Measurements from ENCODE around the gene PPP1R3A.

The PPP1R3A gene

DNA sequence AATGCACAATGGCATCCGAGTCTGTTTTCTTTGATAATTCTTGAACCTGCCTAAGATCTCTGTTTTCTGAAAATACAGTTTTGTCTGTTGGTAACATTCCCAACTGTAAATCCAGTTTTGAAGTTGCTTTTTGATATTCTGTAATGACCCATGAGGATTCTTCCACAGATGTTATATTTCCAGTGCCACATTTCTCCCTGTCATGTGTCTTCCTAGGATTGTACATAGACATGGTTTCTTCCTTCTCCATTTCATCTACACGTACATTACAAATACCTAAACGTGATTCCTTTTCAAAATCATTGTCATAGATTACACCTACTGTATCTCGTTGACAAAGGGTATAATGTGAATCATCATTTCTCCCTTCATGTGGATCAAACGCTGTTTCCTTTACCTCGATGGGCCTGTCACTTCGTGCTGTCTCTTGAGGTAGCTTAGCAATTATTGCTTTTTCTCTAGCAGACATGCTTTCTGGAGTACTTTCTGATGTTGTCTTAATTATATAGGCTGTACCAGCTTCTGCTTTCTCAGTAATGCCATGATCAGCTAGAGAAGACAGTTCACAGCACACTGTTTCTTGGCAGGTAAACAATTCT is 40.3 kb downstream of the PPP1R3A start:
- no peak for DNase-seq (ENCODE audit: low read depth)

DNA sequence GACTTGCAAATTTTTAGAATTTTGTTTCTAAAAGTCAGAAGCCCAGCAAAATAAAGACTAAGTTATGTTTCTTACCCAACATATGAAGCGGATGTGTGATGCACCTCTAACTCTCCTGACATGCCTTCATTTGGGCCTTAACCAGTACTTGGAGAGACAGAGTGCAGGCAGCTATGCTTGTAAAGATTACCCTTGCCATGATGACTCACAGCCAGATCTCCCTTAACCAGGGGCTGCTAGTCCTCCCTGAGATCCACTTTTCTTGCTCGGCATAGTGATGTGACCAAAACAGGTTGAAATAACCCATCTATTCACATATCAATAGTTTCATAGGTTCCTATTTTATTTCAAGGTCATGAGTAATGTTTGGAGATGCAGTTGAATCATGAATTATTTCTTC is 43.6 kb downstream of the PPP1R3A start:
- no peak for DNase-seq (ENCODE audit: low read depth)

DNA sequence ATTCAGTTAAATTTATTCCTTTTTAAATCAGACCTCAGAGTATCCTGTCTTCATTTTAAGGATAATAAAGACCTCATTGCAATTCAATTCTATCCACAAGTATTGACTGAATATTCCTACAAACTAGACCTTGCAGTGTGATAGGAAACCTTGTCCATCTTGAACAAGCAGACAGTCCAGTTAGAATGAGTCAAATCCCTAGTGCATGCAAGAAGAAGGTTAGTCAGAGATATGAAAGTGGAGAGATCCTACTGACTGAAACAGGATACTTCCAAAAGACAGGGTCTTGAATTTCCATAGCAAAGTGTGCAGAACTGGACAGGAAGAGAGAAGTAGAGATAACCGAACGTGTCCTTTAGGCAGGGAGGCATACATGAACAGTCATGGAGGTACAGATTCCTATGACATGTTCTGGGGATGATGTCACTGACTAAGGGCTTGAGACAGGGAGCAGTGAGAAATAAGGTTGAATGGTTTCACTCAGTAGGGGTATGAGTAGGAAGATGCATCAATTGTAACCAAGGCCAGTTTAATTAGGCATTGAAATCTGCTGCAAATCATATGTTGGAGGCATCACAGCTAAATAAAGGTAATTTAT is 45.2 kb downstream of the PPP1R3A start:
- DNase-seq (ENCODE audit: low read depth): no peak

DNA sequence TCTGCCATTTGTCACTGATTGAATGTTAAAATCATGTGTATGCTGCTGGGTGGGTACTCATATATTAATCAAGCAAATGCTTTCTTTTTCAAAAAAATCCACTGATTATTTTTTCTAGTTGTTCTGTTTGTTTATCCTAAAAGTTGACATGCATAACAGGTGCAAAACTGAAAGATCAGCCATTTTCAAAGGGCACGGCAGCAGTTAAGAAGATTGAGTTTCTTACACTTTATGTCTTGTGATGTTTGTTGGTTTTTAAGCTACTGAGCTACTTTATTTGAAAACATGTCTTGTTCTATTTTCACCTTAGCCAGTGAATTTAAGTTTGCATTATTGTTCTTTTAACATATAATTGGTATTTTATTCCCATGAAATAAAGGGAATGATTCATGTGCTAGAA is 45.8 kb downstream of the PPP1R3A start:
- DNase-seq (ENCODE audit: low read depth): no peak

DNA sequence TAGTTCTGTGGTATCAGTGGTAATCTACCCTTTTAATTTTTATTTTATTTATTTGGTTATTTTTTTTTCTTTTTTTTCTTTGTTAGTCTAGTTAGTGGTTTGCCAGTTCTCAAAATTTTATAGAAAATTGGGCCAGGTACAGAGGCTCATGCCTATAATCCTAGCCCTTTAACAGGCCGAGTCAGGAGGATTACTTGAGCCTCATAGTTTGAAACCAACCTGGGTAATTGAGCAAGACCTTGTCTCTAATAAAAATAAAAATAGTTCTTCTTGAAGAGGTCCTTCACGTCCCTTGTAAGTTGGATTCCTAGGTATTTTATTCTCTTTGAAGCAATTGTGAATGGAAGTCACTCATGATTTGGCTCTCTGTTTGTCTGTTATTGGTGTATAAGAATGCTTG is 51.5 kb downstream of the PPP1R3A start:
- no peak for DNase-seq (ENCODE audit: low read depth)

DNA sequence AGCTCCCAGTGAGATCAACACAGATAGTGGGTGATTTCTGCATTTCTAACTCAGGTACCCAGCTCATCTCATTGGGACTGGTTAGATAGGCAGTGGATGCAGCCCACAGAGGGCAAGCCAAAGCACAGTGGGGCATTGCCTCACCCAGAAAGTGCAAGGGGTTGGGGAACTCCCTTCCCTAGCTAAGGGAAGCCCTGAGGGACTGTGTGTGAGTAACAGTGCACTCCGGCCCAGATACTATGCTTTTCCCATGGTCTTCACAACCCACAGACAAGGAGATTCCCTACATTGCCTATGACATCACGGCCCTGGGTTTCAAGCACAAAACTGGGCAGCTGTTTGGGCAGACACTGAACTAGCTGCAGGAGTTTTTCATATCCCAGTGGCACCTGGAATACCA is 62.8 kb downstream of the PPP1R3A start:
- no peak for DNase-seq (ENCODE audit: low read depth)

DNA sequence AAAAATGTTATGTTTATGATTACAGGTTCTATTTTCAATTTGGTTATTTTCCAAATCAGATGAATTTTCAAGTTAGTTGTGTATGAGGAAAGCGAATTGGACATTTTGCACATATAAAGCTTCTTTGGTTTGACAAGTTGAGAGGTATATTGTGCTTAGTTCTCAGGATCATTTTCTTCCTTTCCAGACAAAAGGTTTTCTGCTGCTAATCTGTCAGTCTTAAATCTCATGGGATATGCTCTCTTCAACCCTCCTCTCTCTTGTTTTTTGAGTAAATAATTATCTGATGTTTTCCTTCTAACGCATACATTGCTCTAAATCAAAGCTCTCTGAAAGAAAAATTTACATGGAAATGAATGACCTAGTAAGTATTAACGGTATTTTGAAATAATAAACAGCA is 77.9 kb downstream of the PPP1R3A start:
- no peak for DNase-seq (ENCODE audit: low read depth)

DNA sequence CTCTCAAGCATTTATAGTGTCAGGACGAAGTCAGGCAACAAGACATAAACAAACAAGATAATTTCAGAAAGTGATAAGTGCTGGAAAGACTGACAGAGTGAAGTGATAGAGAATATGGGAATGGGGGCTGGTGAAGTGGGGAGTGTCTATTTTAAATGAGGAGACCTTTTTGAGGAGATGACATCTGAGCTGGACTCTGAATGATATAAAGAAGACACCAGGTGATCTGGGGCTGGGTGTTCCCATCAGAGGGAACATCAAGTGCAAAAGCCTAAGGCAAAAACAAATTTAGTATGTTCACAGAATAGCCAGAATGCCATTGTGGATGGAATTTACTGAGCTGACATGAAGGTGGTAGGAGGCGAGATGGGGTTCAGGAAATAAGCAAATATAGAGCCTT is 83.4 kb downstream of the PPP1R3A start:
- DNase-seq (ENCODE audit: low read depth): no peak

DNA sequence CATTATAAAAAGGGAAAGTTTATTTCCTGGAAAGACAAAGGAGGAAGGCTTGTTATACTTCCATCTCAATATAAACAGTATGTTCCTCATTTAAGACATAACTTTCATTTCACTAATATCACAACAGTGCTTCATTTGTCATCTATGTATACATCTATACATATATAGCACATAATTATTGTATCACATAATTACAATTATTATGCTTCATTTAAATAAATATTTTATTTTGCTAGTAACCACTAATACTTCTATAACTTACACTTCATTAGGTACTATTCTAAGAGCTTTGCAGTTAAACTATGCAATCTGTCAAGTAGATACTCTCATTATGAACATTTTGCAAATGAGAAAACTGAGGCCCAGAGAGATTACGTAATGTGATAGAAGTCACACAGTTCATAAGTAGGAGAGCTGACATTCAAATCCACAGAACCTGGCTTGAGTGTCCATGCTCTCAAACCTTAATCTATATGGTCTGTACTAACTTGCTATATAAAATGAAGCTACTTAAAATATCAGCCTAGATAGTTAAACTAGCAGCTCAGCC is 86.5 kb downstream of the PPP1R3A start:
- DNase-seq (ENCODE audit: low read depth): no peak

DNA sequence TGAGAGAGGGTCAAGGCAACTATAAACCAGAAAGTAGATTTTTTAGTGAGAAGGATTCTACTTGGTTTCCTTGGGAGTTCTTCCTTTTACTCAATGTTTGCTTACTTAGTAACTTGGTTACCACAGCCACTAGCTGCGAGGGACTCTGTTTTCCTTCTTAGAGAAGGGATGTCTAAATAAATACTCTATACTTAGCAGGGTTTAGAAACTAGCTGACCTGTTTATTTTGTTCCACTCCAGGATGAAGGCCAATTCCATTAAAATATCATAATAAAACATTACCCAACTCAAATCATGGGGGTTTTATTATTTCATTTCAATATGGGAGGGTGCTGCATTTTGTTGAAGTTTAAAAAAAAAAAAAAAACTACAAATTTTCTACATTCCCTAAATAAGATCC is 87.3 kb downstream of the PPP1R3A start:
- DNase-seq (ENCODE audit: low read depth): no peak

DNA sequence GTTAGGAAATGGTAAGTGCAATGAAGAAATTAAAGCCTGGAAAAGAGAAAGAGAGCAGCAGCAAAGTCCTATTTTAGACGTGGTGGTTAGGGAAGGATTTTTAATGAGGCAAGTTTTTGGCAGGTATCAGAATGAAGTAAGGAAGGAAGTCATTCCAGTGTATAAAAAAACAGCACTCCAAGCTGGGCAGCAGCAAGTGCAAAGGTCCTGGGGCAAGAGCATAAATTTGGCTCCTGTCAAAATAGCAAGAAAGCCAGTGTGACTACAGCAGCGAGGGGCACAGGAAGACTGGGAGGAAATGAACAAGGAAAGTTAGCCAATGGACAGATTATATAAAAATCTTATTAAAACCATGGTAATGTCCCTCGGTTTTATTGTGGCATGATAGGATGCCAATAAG is 90.2 kb downstream of the PPP1R3A start:
- DNase-seq (ENCODE audit: low read depth): no peak
